Glutamatergic neuron (in vitro differentiated cells): ENCODE results near the gene WFS1. TPM values are rescaled to one million over a fixed set of nuclear protein-coding genes. Genes with fewer than 3 reads are reported as not detected.

Experiments
- DNase-seq: peaks from one replicate; pipeline ENCODE4 v3.0.0; 2022
- H3K27ac Mint-ChIP-seq: one replicate; pipeline ENCODE4 v1.8.0; 2020; ENCODE audit warnings: mild to moderate bottlenecking, mixed read lengths, inconsistent platforms; ENCODE audit not compliant: unreplicated experiment
- H3K27me3 Mint-ChIP-seq: one replicate; pipeline ENCODE4 v1.8.0; 2020; ENCODE audit warnings: mild to moderate bottlenecking, moderate library complexity, mixed read lengths, inconsistent platforms; ENCODE audit not compliant: unreplicated experiment
- H3K36me3 Mint-ChIP-seq: one replicate; pipeline ENCODE4 v1.8.0; 2020; ENCODE audit warnings: mild to moderate bottlenecking, mixed read lengths, inconsistent platforms; ENCODE audit not compliant: unreplicated experiment
- H3K4me1 Mint-ChIP-seq: one replicate; pipeline ENCODE4 v1.8.0; 2020; ENCODE audit warnings: mild to moderate bottlenecking, low read depth, mixed read lengths, inconsistent platforms; ENCODE audit not compliant: unreplicated experiment
- H3K4me3 Mint-ChIP-seq: one replicate; pipeline ENCODE4 v1.8.0; 2020; ENCODE audit warnings: mild to moderate bottlenecking, mixed read lengths, inconsistent platforms; ENCODE audit not compliant: unreplicated experiment
- H3K9me3 Mint-ChIP-seq: one replicate; pipeline ENCODE4 v1.8.0; 2020; ENCODE audit warnings: mild to moderate bottlenecking, moderate library complexity, mixed read lengths, inconsistent platforms; ENCODE audit not compliant: unreplicated experiment
- CTCF ChIP-seq: fragments of 200-600 bp; sonication (generic); IDR thresholded peaks from one replicate; pipeline ENCODE4 v1.5.0; 2021; ENCODE audit not compliant: partially characterized antibody, unreplicated experiment
- total RNA-seq: library from RNA; stranded (reverse); fragmentation: NEBNext Ultra II Directional; extraction: Animal tissue kit (Norgen Biotek cat#: 25700); gene quantifications from one replicate; pipeline ENCODE4 v1.2.1, GENCODE V29; 2021; ENCODE audit not compliant: unreplicated experiment

WFS1 gene
- total RNA-seq, 1 donor from 2014 or later: 30.4 TPM

DNA sequence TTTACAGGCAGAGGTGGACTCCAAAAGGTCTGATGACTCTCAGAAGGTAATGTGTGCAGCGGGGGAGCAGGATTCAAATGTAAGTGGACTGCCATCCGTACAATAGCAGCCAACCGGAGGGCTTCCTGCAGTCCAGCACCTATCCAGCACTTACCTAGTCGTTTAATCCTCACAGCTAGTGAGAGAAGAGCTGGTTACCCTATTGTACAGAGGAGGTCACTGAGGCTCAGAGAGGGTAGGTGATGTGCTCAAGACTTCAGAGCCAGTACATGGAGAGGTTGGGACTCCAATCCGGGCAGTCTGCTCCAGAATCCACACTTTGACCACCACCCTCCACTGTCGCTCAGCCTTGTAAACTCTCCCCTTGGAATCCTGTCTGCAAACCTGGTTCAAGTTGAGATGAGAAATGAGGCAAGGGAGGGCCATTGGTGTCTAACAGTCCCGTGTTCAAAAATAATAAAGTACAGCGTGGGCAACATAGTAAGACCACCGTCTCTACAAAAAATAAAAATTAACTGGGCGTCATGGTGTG lies 46.8 kb upstream of the WFS1 start:
- peaks cover 1% of the 10 kb centered on the region for H3K4me1 Mint-ChIP-seq
- peak overlapping the region; percentile 41 for H3K4me3 Mint-ChIP-seq
- no peaks in the 10 kb centered on the region for H3K36me3 Mint-ChIP-seq
- no peak for TF ChIP-seq CTCF
- no peak overlapping the region for H3K27ac Mint-ChIP-seq
- peaks cover 5% of the 10 kb centered on the region for H3K9me3 Mint-ChIP-seq
- peaks cover 2% of the 10 kb centered on the region for H3K27me3 Mint-ChIP-seq
- peak; percentile 58 for DNase-seq

DNA sequence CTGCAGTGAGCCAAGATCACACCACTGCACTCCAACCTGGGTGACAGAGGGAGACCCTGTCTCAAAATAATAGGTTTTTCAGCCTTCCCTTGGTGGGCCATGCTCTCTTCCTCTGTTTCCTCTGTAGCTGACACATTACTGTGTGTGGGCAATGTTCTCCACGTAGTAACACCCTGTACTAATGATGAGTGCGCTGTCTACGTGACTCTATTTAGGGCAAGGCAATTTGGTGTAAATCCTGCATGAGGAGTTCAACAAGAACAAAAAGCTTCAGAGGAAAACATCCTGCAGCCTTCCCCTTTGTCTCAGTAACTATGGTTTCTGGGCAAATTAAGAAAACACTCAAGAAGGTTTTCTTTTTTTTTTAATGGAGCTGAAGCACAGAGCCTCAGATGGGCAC lies 44.9 kb upstream of the WFS1 start:
- peaks cover 1% of the 10 kb centered on the region for H3K4me1 Mint-ChIP-seq
- H3K36me3 Mint-ChIP-seq: no peaks in the 10 kb centered on the region
- TF ChIP-seq CTCF: no peak
- no peak overlapping the region for H3K4me3 Mint-ChIP-seq
- H3K27ac Mint-ChIP-seq: no peak overlapping the region
- no peak for DNase-seq
- peaks cover 5% of the 10 kb centered on the region for H3K9me3 Mint-ChIP-seq
- peaks cover 4% of the 10 kb centered on the region for H3K27me3 Mint-ChIP-seq

- peaks cover 5% of the 10 kb centered on the region for H3K9me3 Mint-ChIP-seq
- H3K27ac Mint-ChIP-seq: no peak overlapping the region
- H3K27me3 Mint-ChIP-seq: peaks cover 4% of the 10 kb centered on the region
- H3K36me3 Mint-ChIP-seq: no peaks in the 10 kb centered on the region
- H3K4me1 Mint-ChIP-seq: peaks cover 1% of the 10 kb centered on the region
- H3K4me3 Mint-ChIP-seq: no peak overlapping the region
- no peak for TF ChIP-seq CTCF
- no peak for DNase-seq
Measured at GRCh38 chr4:6225469-6225868, 44.2 kb upstream of the WFS1 start.

GRCh38 chr4:6226506-6226905 lies 43.1 kb upstream of the WFS1 start:
- H3K4me1 Mint-ChIP-seq: peaks cover 1% of the 10 kb centered on the region
- peaks cover 5% of the 10 kb centered on the region for H3K9me3 Mint-ChIP-seq
- H3K27me3 Mint-ChIP-seq: peaks cover 4% of the 10 kb centered on the region
- no peaks in the 10 kb centered on the region for H3K36me3 Mint-ChIP-seq
- H3K4me3 Mint-ChIP-seq: no peak overlapping the region
- TF ChIP-seq CTCF: no peak
- no peak overlapping the region for H3K27ac Mint-ChIP-seq
- no peak for DNase-seq

- H3K36me3 Mint-ChIP-seq: no peaks in the 10 kb centered on the region
- H3K4me3 Mint-ChIP-seq: no peak overlapping the region
- H3K4me1 Mint-ChIP-seq: peaks cover 9% of the 10 kb centered on the region
- no peak overlapping the region for H3K27ac Mint-ChIP-seq
- H3K9me3 Mint-ChIP-seq: peaks cover 2% of the 10 kb centered on the region
- H3K27me3 Mint-ChIP-seq: peaks cover 4% of the 10 kb centered on the region
- TF ChIP-seq CTCF: no peak
- no peak for DNase-seq
Measured at GRCh38 chr4:6227412-6228157, 42.1 kb upstream of the WFS1 start.
